Keratinocyte (primary cell): ENCODE results near the gene TMPRSS13. TPM values are rescaled to one million over a fixed set of nuclear protein-coding genes. Genes with fewer than 3 reads are reported as not detected.

Experiments used
- DNase-seq: peaks from one replicate; pipeline ENCODE4 v3.0.0-alpha.2; 2011; ENCODE audit warnings: low read depth, missing footprints, low spot score
- FAIRE-seq: peaks from 2 replicates; lab custom pipeline; 2011; peaks lifted over from hg19 to GRCh38; lab: Jason Lieb, UNC
- H2AFZ ChIP-seq: 2 replicates; pipeline ENCODE4 v1.6.0; 2012; ENCODE audit warnings: low read length, control low read depth, inconsistent platforms; ENCODE audit not compliant: control insufficient read depth
- H3K27ac ChIP-seq: 2 replicates; pipeline ENCODE4 v1.5.1; 2011; ENCODE audit warnings: low read length; ENCODE audit not compliant: control insufficient read depth, insufficient read depth
- H3K27me3 ChIP-seq: 3 replicates; pipeline ENCODE4 v1.6.0; 2011; ENCODE audit warnings: low read length; ENCODE audit not compliant: control insufficient read depth, insufficient read depth; ENCODE audit errors: extremely low read depth
- H3K36me3 ChIP-seq, 2 experiments: 2 replicates in 1 of 2; 3 replicates in 1 of 2; pipeline ENCODE4 v1.5.1; 2011; ENCODE audit warnings: low read length in 2 of 2, mild to moderate bottlenecking in 1 of 2; ENCODE audit not compliant: control insufficient read depth in 2 of 2, insufficient read depth in 2 of 2; ENCODE audit errors: extremely low read depth in 1 of 2
- H3K4me1 ChIP-seq: 3 replicates; pipeline ENCODE4 v1.5.1; 2011; ENCODE audit warnings: low read length; ENCODE audit not compliant: control insufficient read depth, insufficient read depth; ENCODE audit errors: extremely low read depth
- H3K4me2 ChIP-seq: 3 replicates; pipeline ENCODE4 v1.6.0; 2011; ENCODE audit warnings: low read depth, low read length; ENCODE audit not compliant: control insufficient read depth, insufficient read depth; ENCODE audit errors: extremely low read depth
- H3K4me3 ChIP-seq, 3 experiments: fragments of 200-600 bp in 1 of 3; sonication (generic) in 1 of 3; 2 replicates in 2 of 3; 3 replicates in 1 of 3; pipeline ENCODE4 v1.5.1; 2011 to 2016; ENCODE audit warnings: low read length in 3 of 3, mild to moderate bottlenecking in 3 of 3, control low read depth in 2 of 3, inconsistent platforms in 1 of 3, low read depth in 1 of 3, mixed read lengths in 1 of 3, mixed run types in 1 of 3, moderate library complexity in 1 of 3; ENCODE audit not compliant: control insufficient read depth in 2 of 3, insufficient read depth in 2 of 3; ENCODE audit errors: extremely low read depth in 1 of 3
- H3K79me2 ChIP-seq: 2 replicates; pipeline ENCODE4 v1.6.0; 2012; ENCODE audit warnings: low read length; ENCODE audit not compliant: control insufficient read depth, insufficient read depth
- H3K9ac ChIP-seq: 3 replicates; pipeline ENCODE4 v1.6.0; 2011; ENCODE audit warnings: low read length; ENCODE audit not compliant: control insufficient read depth, insufficient read depth; ENCODE audit errors: extremely low read depth
- H3K9me1 ChIP-seq: 3 replicates; pipeline ENCODE4 v1.6.0; 2011; ENCODE audit warnings: low read length; ENCODE audit not compliant: control insufficient read depth, insufficient read depth; ENCODE audit errors: extremely low read depth
- H3K9me3 ChIP-seq: 2 replicates; pipeline ENCODE4 v1.5.1; 2012; ENCODE audit warnings: low read depth, low read length; ENCODE audit not compliant: control insufficient read depth
- H4K20me1 ChIP-seq: 3 replicates; pipeline ENCODE4 v1.6.0; 2011; ENCODE audit warnings: low read length; ENCODE audit not compliant: control insufficient read depth, insufficient read depth; ENCODE audit errors: extremely low read depth
- CTCF ChIP-seq, 3 experiments: IDR thresholded peaks in 1 of 3; conservative IDR thresholded peaks in 1 of 3; optimal IDR thresholded peaks in 1 of 3; 2 replicates in 2 of 3; 3 replicates in 1 of 3; pipeline versions ENCODE3 to v1.5.1; 2011; ENCODE audit warnings: low read length in 3 of 3, mild to moderate bottlenecking in 3 of 3, moderate library complexity in 2 of 3, control low read depth in 1 of 3, inconsistent platforms in 1 of 3; ENCODE audit not compliant: insufficient read depth in 2 of 3; ENCODE audit errors: extremely low read depth in 1 of 3
- EZH2 ChIP-seq: IDR thresholded peaks from one replicate; pipeline ENCODE4 v1.6.1; 2012; ENCODE audit warnings: inconsistent platforms, mild to moderate bottlenecking, low read length, moderate library complexity
- dilution Hi-C: fragments of 300-500 bp; cut with MboI; formaldehyde crosslinking; loops from one replicate; pipeline ENCODE4 v1.7.0; 2020; ENCODE audit warnings: low sequenced_read_pairs; ENCODE audit not compliant: extremely low pct_ligation_motif_present
- polyA plus RNA-seq, 5 experiments: library from polyadenylated mRNA; depleted of rRNA in 3 of 5; stranded (reverse) in 3 of 5; stranded (forward) in 1 of 5; unstranded in 1 of 5; fragments of >200 nt; gene quantifications; 1 replicate in 1 of 5; 2 replicates in 3 of 5; 3 replicates in 1 of 5; pipeline versions ENCODE4 v1.2.1 to v1.2.3, GENCODE V29; 2011 to 2012; ENCODE audit warnings: missing spikeins in 2 of 5, low read depth in 1 of 5, low replicate concordance in 1 of 5

TMPRSS13 gene
- polyA plus RNA-seq, 1 donor (not counting 4 experiments of a cell fraction or from before 2014, with no cell fraction given), result 1.8 TPM

- TF ChIP-seq EZH2 (no peak), CTCF (optimal IDR thresholded peaks at IDR 0.05 in 1 of 3, IDR thresholded peaks at IDR 0.05 in 1 of 3, conservative IDR thresholded peaks at IDR 0.05 in 1 of 3; ENCODE audit: extremely low read depth in 1 of 3, insufficient read depth in 2 of 3, low read length in 3 of 3) (no peak)
- H4K20me1 ChIP-seq, result no peaks in the 10 kb centered on the region
- H3K9ac ChIP-seq, result no peak overlapping the region
- no peak overlapping the region for H2AFZ ChIP-seq
- H3K4me2 ChIP-seq, result no peak overlapping the region
- no peaks in the 10 kb centered on the region for H3K9me3 ChIP-seq
- H3K79me2 ChIP-seq, result no peaks in the 10 kb centered on the region
- FAIRE-seq (no peak), DNase-seq (no peak)
- dilution Hi-C loops, result no loop called here
- peaks cover 22% of the 10 kb centered on the region for H3K27me3 ChIP-seq
- no peaks in the 10 kb centered on the region for H3K36me3 ChIP-seq
- no peak overlapping the region for H3K27ac ChIP-seq
- H3K4me1 ChIP-seq, result no peaks in the 10 kb centered on the region
- H3K9me1 ChIP-seq, result no peaks in the 10 kb centered on the region
- no peak overlapping the region for H3K4me3 ChIP-seq
Measured at GRCh38 chr11:117868815-117869561, 60.2 kb downstream of the TMPRSS13 start.

GRCh38 chr11:117868088-117868487, 61.1 kb downstream of the TMPRSS13 start:
- H3K9me1 ChIP-seq, result no peaks in the 10 kb centered on the region
- no peak for FAIRE-seq
- H3K4me3 ChIP-seq, result no peak overlapping the region
- H3K9me3 ChIP-seq, result no peaks in the 10 kb centered on the region
- H4K20me1 ChIP-seq, result no peaks in the 10 kb centered on the region
- no peak overlapping the region for H3K9ac ChIP-seq
- no peaks in the 10 kb centered on the region for H3K79me2 ChIP-seq
- no peak overlapping the region for H3K4me2 ChIP-seq
- no peak overlapping the region for H2AFZ ChIP-seq
- no peak for TF ChIP-seq EZH2
- no peak for TF ChIP-seq CTCF (optimal IDR thresholded peaks at IDR 0.05 in 1 of 3, IDR thresholded peaks at IDR 0.05 in 1 of 3, conservative IDR thresholded peaks at IDR 0.05 in 1 of 3; ENCODE audit: extremely low read depth in 1 of 3, insufficient read depth in 2 of 3, low read length in 3 of 3)
- DNase-seq, result no peak
- H3K27ac ChIP-seq, result no peak overlapping the region
- dilution Hi-C loops, result no loop called here
- peaks cover 15% of the 10 kb centered on the region for H3K27me3 ChIP-seq
- no peaks in the 10 kb centered on the region for H3K36me3 ChIP-seq
- no peaks in the 10 kb centered on the region for H3K4me1 ChIP-seq
